DMS153 treated with DMSO at 0.1 percent for 48 hours (cell line): ENCODE results near the gene PREX1.
"Not testable (repeated sequence)": the region's sequence is repeated elsewhere in the genome, so short reads cannot be mapped to it uniquely, and the experiment has no call there.

ENCODE experiments used
- DNase-seq: peaks from one replicate; lab custom pipeline; 2025; ENCODE audit not compliant: unreplicated experiment; lab: John Stamatoyannopoulos, UW

The PREX1 gene

GRCh38 chr20:48612335-48612734 lies 215.5 kb downstream of the PREX1 start:
- no peak for DNase-seq

GRCh38 chr20:48610996-48611395 lies 216.8 kb downstream of the PREX1 start:
- DNase-seq = no peak

GRCh38 chr20:48609491-48609978 lies 218.3 kb downstream of the PREX1 start:
- DNase-seq = no peak

- no peak for DNase-seq
Measured at GRCh38 chr20:48608756-48609155, 219.0 kb downstream of the PREX1 start.

- DNase-seq = no peak
Measured at GRCh38 chr20:48607544-48607865, 220.3 kb downstream of the PREX1 start.

GRCh38 chr20:48606841-48607543 lies 220.8 kb downstream of the PREX1 start:
- no peak for DNase-seq

- DNase-seq = no peak
Measured at GRCh38 chr20:48606172-48606840, 221.5 kb downstream of the PREX1 start.

- no peak for DNase-seq
Measured at GRCh38 chr20:48605364-48606171, 222.2 kb downstream of the PREX1 start.

GRCh38 chr20:48604936-48605335 lies 222.9 kb downstream of the PREX1 start:
- DNase-seq = no peak

- no peak for DNase-seq
Measured at GRCh38 chr20:48604426-48604825, 223.4 kb downstream of the PREX1 start.

GRCh38 chr20:48603819-48604405 lies 223.9 kb downstream of the PREX1 start:
- no peak for DNase-seq

GRCh38 chr20:48603116-48603818 lies 224.5 kb downstream of the PREX1 start:
- no peak for DNase-seq

GRCh38 chr20:48601798-48602197 lies 226.0 kb downstream of the PREX1 start:
- DNase-seq = no peak

GRCh38 chr20:48600470-48600945 lies 227.3 kb downstream of the PREX1 start:
- no peak for DNase-seq

GRCh38 chr20:48599748-48600469 lies 227.9 kb downstream of the PREX1 start:
- DNase-seq = no peak

GRCh38 chr20:48599106-48599747 lies 228.6 kb downstream of the PREX1 start:
- no peak for DNase-seq

GRCh38 chr20:48598303-48598941 lies 229.4 kb downstream of the PREX1 start:
- not testable (repeated sequence) for DNase-seq

GRCh38 chr20:48597521-48598302 lies 230.1 kb downstream of the PREX1 start:
- DNase-seq = no peak
